IMR-90 (cell line): ENCODE results near the gene KL. TPM values are rescaled to one million over a fixed set of nuclear protein-coding genes. Genes with fewer than 3 reads are reported as not detected.

Source experiments
- ATAC-seq: fragments of 200-7000 bp; cut with Tn5 transposase; 2 replicates; pipeline ENCODE4 v1.9.1; 2020; ENCODE audit warnings: low read depth, mild to moderate bottlenecking, moderate library complexity
- BruUV-seq: library from RNA; stranded (reverse); fragments of 400-500 nt; replicated peaks from 2 replicates; lab custom pipeline; 2021; lab: Mats Ljungman, UMichigan
- CTCF ChIA-PET: fragments of 300-600 bp; formaldehyde crosslinking; extraction: SDS; loops from one replicate; lab custom pipeline; 2021; ENCODE audit warnings: antibody characterized with exemption; lab: Yijun Ruan, JAX
- POLR2A ChIA-PET: fragments of 300-600 bp; sonication (Branson Sonifier 250); formaldehyde crosslinking; loops from one replicate; lab custom pipeline; 2022; ENCODE audit warnings: antibody characterized with exemption; ENCODE audit not compliant: unreplicated experiment; lab: Charles Lee
- DNase-seq: peaks from one replicate; pipeline ENCODE4 v3.0.0; 2013
- H2AFZ ChIP-seq: replicated peaks from 2 replicates; pipeline ENCODE3; 2013; ENCODE audit warnings: low read length, mild to moderate bottlenecking; ENCODE audit not compliant: poor library complexity
- H2AK5ac ChIP-seq: 2 replicates; pipeline ENCODE4 v1.6.1; 2013; ENCODE audit warnings: low read depth, low read length, inconsistent platforms
- H2AK9ac ChIP-seq: replicated peaks from 2 replicates; pipeline ENCODE3; 2013; ENCODE audit warnings: mild to moderate bottlenecking, low read depth, low read length, moderate library complexity; ENCODE audit not compliant: poor library complexity
- H2BK120ac ChIP-seq: 2 replicates; pipeline ENCODE4 v1.6.1; 2013; ENCODE audit warnings: low read depth, low read length, inconsistent platforms
- H2BK15ac ChIP-seq: 3 replicates; pipeline ENCODE4 v1.6.1; 2013; ENCODE audit warnings: low read depth, low read length, inconsistent platforms
- H2BK20ac ChIP-seq: 2 replicates; pipeline ENCODE4 v1.6.1; 2013; ENCODE audit warnings: low read depth, mild to moderate bottlenecking, inconsistent platforms, low read length, moderate library complexity
- H2BK5ac ChIP-seq: 2 replicates; pipeline ENCODE4 v1.6.1; 2013; ENCODE audit warnings: mild to moderate bottlenecking, low read depth, low read length, inconsistent platforms; ENCODE audit not compliant: poor library complexity, severe bottlenecking
- H3K14ac ChIP-seq: replicated peaks from 2 replicates; pipeline ENCODE4 v1.6.1; 2013; ENCODE audit warnings: low read depth, low read length, inconsistent platforms
- H3K18ac ChIP-seq: 2 replicates; pipeline ENCODE4 v1.6.1; 2013; ENCODE audit warnings: low read depth, low read length, control low read depth
- H3K23ac ChIP-seq: 2 replicates; pipeline ENCODE4 v1.6.1; 2013; ENCODE audit warnings: low read depth, low read length, inconsistent platforms
- H3K27ac ChIP-seq: 2 replicates; pipeline ENCODE4 v1.5.1; 2013; ENCODE audit warnings: mild to moderate bottlenecking, control low read depth, low read length; ENCODE audit not compliant: insufficient read depth
- H3K27me3 ChIP-seq: 2 replicates; pipeline ENCODE4 v1.6.1; 2013; ENCODE audit warnings: low read length; ENCODE audit not compliant: control insufficient read depth, insufficient read depth
- H3K36me3 ChIP-seq: 2 replicates; pipeline ENCODE4 v1.6.1; 2013; ENCODE audit warnings: low read length, mixed read lengths; ENCODE audit not compliant: control insufficient read depth, insufficient read depth
- H3K4ac ChIP-seq: 2 replicates; pipeline ENCODE4 v1.6.1; 2013; ENCODE audit warnings: low read depth, low read length, inconsistent platforms
- H3K4me1 ChIP-seq: 2 replicates; pipeline ENCODE4 v1.6.1; 2013; ENCODE audit warnings: low read length, mixed read lengths; ENCODE audit not compliant: control insufficient read depth, insufficient read depth
- H3K4me2 ChIP-seq: 2 replicates; pipeline ENCODE4 v1.6.1; 2013; ENCODE audit warnings: low read depth, mild to moderate bottlenecking, control low read depth, low read length, moderate library complexity
- H3K4me3 ChIP-seq: 2 replicates; pipeline ENCODE4 v1.5.1; 2013; ENCODE audit warnings: low read depth, mild to moderate bottlenecking, control low read depth, low read length, moderate library complexity; ENCODE audit not compliant: insufficient read depth
- H3K56ac ChIP-seq: 2 replicates; pipeline ENCODE4 v1.6.1; 2013; ENCODE audit warnings: low read length, inconsistent platforms; ENCODE audit not compliant: insufficient read depth; ENCODE audit errors: extremely low read depth
- H3K79me1 ChIP-seq, 2 experiments: 2 replicates each; pipeline ENCODE4 v1.6.1; 2013; ENCODE audit warnings: low read length in 2 of 2, inconsistent platforms in 1 of 2, low read depth in 1 of 2
- H3K9ac ChIP-seq: 2 replicates; pipeline ENCODE4 v1.6.1; 2013; ENCODE audit warnings: low read depth, low read length, control low read depth
- H3K9me1 ChIP-seq: 2 replicates; pipeline ENCODE4 v1.6.1; 2013; ENCODE audit warnings: low read length, inconsistent platforms; ENCODE audit not compliant: insufficient read depth
- H3K9me3 ChIP-seq: 2 replicates; pipeline ENCODE4 v1.6.1; 2013; ENCODE audit warnings: low read length; ENCODE audit not compliant: control insufficient read depth, insufficient read depth
- H4K20me1 ChIP-seq: 2 replicates; pipeline ENCODE4 v1.6.1; 2013; ENCODE audit warnings: low read length, inconsistent platforms; ENCODE audit not compliant: insufficient read depth
- H4K5ac ChIP-seq: 2 replicates; pipeline ENCODE4 v1.6.1; 2013; ENCODE audit warnings: mild to moderate bottlenecking, low read depth, low read length, control low read depth
- H4K8ac ChIP-seq, 2 experiments: 2 replicates each; pipeline ENCODE4 v1.6.1; 2013; ENCODE audit warnings: low read depth in 2 of 2, low read length in 2 of 2, control low read depth in 1 of 2, inconsistent platforms in 1 of 2
- H4K91ac ChIP-seq: 2 replicates; pipeline ENCODE4 v1.6.1; 2013; ENCODE audit warnings: low read depth, low read length, inconsistent platforms; ENCODE audit not compliant: insufficient read depth
- BHLHE40 ChIP-seq: fragments of 150-350 bp; IDR thresholded peaks from 2 replicates; pipeline ENCODE4 v1.6.1; 2016; ENCODE audit warnings: mild to moderate bottlenecking, low read depth, low read length
- CEBPB ChIP-seq: IDR thresholded peaks from 2 replicates; pipeline ENCODE4 v1.6.1; 2012; ENCODE audit warnings: low read depth, low read length, improper control_type of control experiment
- CHD1 ChIP-seq: IDR thresholded peaks from 2 replicates; pipeline ENCODE4 v1.6.1; 2012; ENCODE audit warnings: low read depth, low read length, improper control_type of control experiment
- CTCF ChIP-seq: conservative IDR thresholded peaks from 2 replicates; pipeline ENCODE4 v1.5.1; 2012; ENCODE audit warnings: mild to moderate bottlenecking, low read depth, low read length, improper control_type of control experiment
- ELK1 ChIP-seq: fragments of 150-350 bp; IDR thresholded peaks from 2 replicates; pipeline ENCODE4 v1.6.1; 2016; ENCODE audit warnings: low read depth, mild to moderate bottlenecking, low read length, moderate library complexity, borderline replicate concordance
- FOS ChIP-seq: fragments of 150-350 bp; IDR thresholded peaks from 2 replicates; pipeline ENCODE4 v1.6.1; 2016; ENCODE audit warnings: low read depth, low read length
- MAFK ChIP-seq: IDR thresholded peaks from 2 replicates; pipeline ENCODE4 v1.6.1; 2012; ENCODE audit warnings: low read depth, low read length, improper control_type of control experiment
- MAZ ChIP-seq: IDR thresholded peaks from 2 replicates; pipeline ENCODE4 v1.6.1; 2012; ENCODE audit warnings: low read depth, mild to moderate bottlenecking, low read length, improper control_type of control experiment, moderate library complexity, borderline replicate concordance
- MXI1 ChIP-seq: IDR thresholded peaks from 2 replicates; pipeline ENCODE4 v1.6.1; 2012; ENCODE audit warnings: low read depth, mild to moderate bottlenecking, low read length, moderate library complexity, borderline replicate concordance
- NFE2L2 ChIP-seq: fragments of 150-350 bp; IDR thresholded peaks from 2 replicates; pipeline ENCODE4 v1.6.1; 2016; ENCODE audit warnings: low read depth, mild to moderate bottlenecking, low read length
- POLR2A ChIP-seq: IDR thresholded peaks from 2 replicates; pipeline ENCODE4 v1.6.1; 2012; ENCODE audit warnings: mild to moderate bottlenecking, low read depth, low read length
- RAD21 ChIP-seq: IDR thresholded peaks from 2 replicates; pipeline ENCODE4 v1.6.1; 2012; ENCODE audit warnings: low read length, improper control_type of control experiment
- RCOR1 ChIP-seq: IDR thresholded peaks from 2 replicates; pipeline ENCODE4 v1.6.1; 2012; ENCODE audit warnings: mild to moderate bottlenecking, low read length, improper control_type of control experiment; ENCODE audit not compliant: insufficient replicate concordance
- RFX5 ChIP-seq: IDR thresholded peaks from 2 replicates; pipeline ENCODE4 v1.8.0; 2012; ENCODE audit warnings: low read depth, mild to moderate bottlenecking, low read length, moderate library complexity
- SMC3 ChIP-seq: fragments of 150-350 bp; IDR thresholded peaks from 2 replicates; pipeline ENCODE4 v1.6.1; 2016; ENCODE audit warnings: low read depth, mild to moderate bottlenecking, antibody characterized with exemption, low read length, moderate library complexity
- USF2 ChIP-seq: fragments of 150-350 bp; IDR thresholded peaks from 2 replicates; pipeline ENCODE4 v1.6.1; 2017; ENCODE audit warnings: mild to moderate bottlenecking, antibody characterized with exemption, low read length, low read depth
- WGBS, 2 experiments: methylation state at CpG; one replicate each; pipeline versions ENCODE4 v1.1.5 to v1.1.7; 2013; ENCODE audit warnings: missing lambda C conversion rate in 2 of 2; ENCODE audit not compliant: insufficient read length in 1 of 2; ENCODE audit errors: extremely low coverage in 2 of 2; 5-methylcytosine and 5-hydroxymethylcytosine counted together
- dilution Hi-C: fragments of 300-500 bp; cut with HindIII; formaldehyde crosslinking; loops from one replicate; pipeline ENCODE4 v1.14.3; 2018; ENCODE audit warnings: low sequenced_read_pairs; ENCODE audit not compliant: unreplicated experiment
- in situ Hi-C: fragments of 300-500 bp; cut with MboI; formaldehyde crosslinking; loops from 3 replicates; pipeline ENCODE4 v1.14.3; 2019; ENCODE audit warnings: low sequenced_read_pairs, inconsistent platforms, mixed read lengths
- intact Hi-C: fragments of 100-400 bp; cut with micrococcal nuclease; formaldehyde crosslinking; loops from 2 replicates; pipeline ENCODE4 v1.10.0; 2022
- polyA plus RNA-seq, 3 experiments: library from polyadenylated mRNA; depleted of rRNA; stranded (reverse); fragments of >200 nt; gene quantifications; 2 replicates each; pipeline ENCODE4 v1.2.3, GENCODE V29; 2012; ENCODE audit warnings: low replicate concordance in 1 of 3
- total RNA-seq: library from RNA; depleted of rRNA; stranded (reverse); fragments of >200 nt; gene quantifications from 2 replicates; pipeline ENCODE4 v1.2.3, GENCODE V29; 2012

Gene KL
- total and polyA plus RNA-seq, 2 of the 4 experiments (the other 2 are of a cell fraction) = not detected

GRCh38 chr13:33100886-33101285 is 84.7 kb downstream of the KL start:
- Histone ChIP-seq H2BK15ac (no peak overlapping the region), H2BK5ac (no peak overlapping the region), H4K8ac (no peak overlapping the region), H3K23ac (no peak overlapping the region), H2AFZ (no peak overlapping the region), H2AK5ac (no peak overlapping the region), H2BK120ac (no peak overlapping the region), H2AK9ac (no peak overlapping the region), H4K20me1 (no peaks in the 10 kb centered on the region), H3K56ac (no peak overlapping the region), H4K5ac (no peak overlapping the region), H4K91ac (no peak overlapping the region), H3K18ac (no peak overlapping the region), H3K4me2 (no peak overlapping the region), H3K9me3 (no peaks in the 10 kb centered on the region; the same call in 1 of the 2 replicates), H3K14ac (no peak overlapping the region), H3K27me3 (no peaks in the 10 kb centered on the region), H3K9me1 (0 out of 2 replicates have a peak, but pooled peaks cover 2% of the 10 kb centered on the region), H2BK20ac (no peak overlapping the region; the same call in 1 of the 2 replicates), H3K4me1 (no peaks in the 10 kb centered on the region; the same call in 1 of the 2 replicates), H3K9ac (no peak overlapping the region), H3K36me3 (peaks cover 17% of the 10 kb centered on the region), H3K4ac (no peak overlapping the region), H3K79me1 (peaks cover 0 to 4% of the 10 kb centered on the region in 2 experiments; a peak in 1 of 4 replicates), H3K4me3 (no peak overlapping the region), H3K27ac (no peak overlapping the region)
- no peak for ATAC-seq
- no peak for DNase-seq
- POLR2A ChIA-PET = no interaction called here
- in situ Hi-C loops (no loop called here), intact Hi-C loops (loop anchor here (2.0 kb wide), 1 partner anchor 16 kb away; no protein-coding TSS in a partner anchor), dilution Hi-C loops (no loop called here)
- WGBS, 2 experiments = no CpG with 5 or more reads among the region's 3 CpGs
- CTCF ChIA-PET = no interaction called here
- TF ChIP-seq CHD1 (no peak), CEBPB (no peak), NFE2L2 (no peak), MAZ (no peak), CTCF (no peak), RFX5 (no peak), RCOR1 (no peak), ELK1 (no peak), MAFK (no peak), POLR2A (no peak), USF2 (no peak), MXI1 (no peak), RAD21 (no peak), BHLHE40 (no peak), FOS (no peak), SMC3 (no peak)
- BruUV-seq = no TSS peak
